PC-9 (cell line): ENCODE data around the gene CAPN11.

Experiments
- CTCF ChIP-seq: fragments of 200-600 bp; sonication (generic); conservative IDR thresholded peaks from 2 replicates; pipeline ENCODE4 v1.6.1; 2017; ENCODE audit warnings: mixed run types, antibody characterized with exemption, mild to moderate bottlenecking, moderate library complexity
- EZH2 ChIP-seq: fragments of 200-600 bp; sonication (generic); IDR thresholded peaks from 2 replicates; pipeline ENCODE4 v1.8.0; 2017; ENCODE audit warnings: antibody characterized with exemption, low read depth

DNA sequence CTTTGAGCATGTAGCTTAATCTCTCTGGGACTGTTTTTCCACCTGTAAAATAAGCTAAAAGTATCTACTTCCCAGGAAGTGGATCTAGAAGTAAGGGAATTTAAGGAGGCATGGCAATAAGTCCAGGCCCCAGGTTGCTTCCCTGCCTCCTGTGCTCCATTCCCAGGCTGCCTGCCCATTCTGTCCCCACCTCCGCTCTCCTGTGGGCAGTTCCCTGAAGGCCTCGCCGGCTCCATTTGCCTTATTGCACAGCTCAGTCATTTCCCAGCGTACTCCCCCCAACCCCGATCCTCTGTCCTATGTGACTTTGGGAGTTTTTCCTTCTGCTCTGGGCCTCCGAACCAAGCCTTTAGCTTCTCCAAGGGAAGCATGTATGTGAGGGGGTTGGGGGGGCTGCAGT, 69.4 kb downstream of the CAPN11 start:
- TF ChIP-seq CTCF (no peak), EZH2 (no peak)
